ENCODE measurements around the gene SULT4A1. TPM values are rescaled to one million over a fixed set of nuclear protein-coding genes. Genes with fewer than 3 reads are reported as not detected.
A peak's percentile ranks its signal among the peaks of the same experiment; 100 is the strongest.

Gene SULT4A1
- total RNA-seq, 1 donor from 2014 or later, result 0.14 TPM

- ATAC-seq (no peak), DNase-seq (ENCODE audit: missing footprints) (no peak)
- intact Hi-C loops (cut with DNase I), result no loop called here
Observed at GRCh38 chr22:43835166-43835565, 27.1 kb downstream of the SULT4A1 start.

GRCh38 chr22:43833286-43834240 lies 28.8 kb downstream of the SULT4A1 start:
- intact Hi-C loops (cut with DNase I), result no loop called here
- ATAC-seq, result no peak
- DNase-seq (ENCODE audit: missing footprints), result no peak

- ATAC-seq (no peak), DNase-seq (ENCODE audit: missing footprints) (no peak)
- intact Hi-C loops (cut with DNase I), result no loop called here
Observed at GRCh38 chr22:43832393-43833265, 29.7 kb downstream of the SULT4A1 start.

- intact Hi-C loops (cut with DNase I), result no loop called here
- ATAC-seq, result no peak
- DNase-seq (ENCODE audit: missing footprints), result no peak
Observed at GRCh38 chr22:43831561-43832392, 30.5 kb downstream of the SULT4A1 start.

- DNase-seq (ENCODE audit: missing footprints) (no peak), ATAC-seq (no peak)
- intact Hi-C loops (cut with DNase I), result no loop called here
Observed at GRCh38 chr22:43830931-43831560, 31.3 kb downstream of the SULT4A1 start.

GRCh38 chr22:43829904-43830851 lies 32.1 kb downstream of the SULT4A1 start:
- DNase-seq (ENCODE audit: missing footprints), result peak; percentile 91
- intact Hi-C loops (cut with DNase I), result no loop called here
- peak; percentile 80 for ATAC-seq

GRCh38 chr22:43828998-43829782 lies 33.1 kb downstream of the SULT4A1 start:
- peak; percentile 78 for ATAC-seq
- DNase-seq (ENCODE audit: missing footprints), result peak; percentile 88
- intact Hi-C loops (cut with DNase I), result loop anchor here (1.0 kb wide), 1 partner anchor 56 kb away; no protein-coding TSS in a partner anchor

- intact Hi-C loops (cut with DNase I), result loop anchor here (1.0 kb wide), 1 partner anchor 57 kb away; no protein-coding TSS in a partner anchor
- ATAC-seq (no peak), DNase-seq (ENCODE audit: missing footprints) (no peak)
Observed at GRCh38 chr22:43828725-43828997, 33.7 kb downstream of the SULT4A1 start.

- intact Hi-C loops (cut with DNase I), result loop anchor here (1.0 kb wide), 1 partner anchor 57 kb away; no protein-coding TSS in a partner anchor
- ATAC-seq (no peak), DNase-seq (ENCODE audit: missing footprints) (no peak)
Observed at GRCh38 chr22:43827926-43828724, 34.2 kb downstream of the SULT4A1 start.

- intact Hi-C loops (cut with DNase I), result no loop called here
- ATAC-seq (no peak), DNase-seq (ENCODE audit: missing footprints) (no peak)
Observed at GRCh38 chr22:43827003-43827735, 35.1 kb downstream of the SULT4A1 start.

GRCh38 chr22:43826142-43827002 lies 35.9 kb downstream of the SULT4A1 start:
- intact Hi-C loops (cut with DNase I), result loop anchor here (1.0 kb wide), 1 partner anchor 438 kb away; no protein-coding TSS in a partner anchor
- DNase-seq (ENCODE audit: missing footprints), result no peak
- no peak for ATAC-seq

- DNase-seq (ENCODE audit: missing footprints), result no peak
- intact Hi-C loops (cut with DNase I), result loop anchor here (1.0 kb wide), 1 partner anchor 437 kb away; no protein-coding TSS in a partner anchor
- no peak for ATAC-seq
Observed at GRCh38 chr22:43825651-43826050, 36.7 kb downstream of the SULT4A1 start.

- ATAC-seq, result no peak
- no peak for DNase-seq (ENCODE audit: missing footprints)
- intact Hi-C loops (cut with DNase I), result no loop called here
Observed at GRCh38 chr22:43824724-43825420, 37.4 kb downstream of the SULT4A1 start.

Data from Right ventricle myocardium inferior (tissue), 1 donor.